HCT116 (cell line): Measurements from ENCODE around the gene GFRA3. TPM values are rescaled to one million over a fixed set of nuclear protein-coding genes. Genes with fewer than 3 reads are reported as not detected.

Source experiments
- ATAC-seq: fragments of 200-7000 bp; cut with Tn5 transposase; 2 replicates; pipeline ENCODE4 v1.9.1; 2020; ENCODE audit warnings: mild to moderate bottlenecking, moderate library complexity
- BruUV-seq: library from RNA; stranded (reverse); fragments of 400-500 nt; replicated peaks from 2 replicates; lab custom pipeline; 2021; lab: Mats Ljungman, UMichigan
- CTCF ChIA-PET: fragments of 300-600 bp; sonication (Branson Sonifier 250); formaldehyde crosslinking; loops from one replicate; lab custom pipeline; 2021; ENCODE audit warnings: antibody characterized with exemption; lab: Charles Lee
- POLR2A ChIA-PET: fragments of 300-600, 350-600 bp; sonication (Branson Sonifier 250); formaldehyde crosslinking; loops from one replicate; lab custom pipeline; 2021; ENCODE audit warnings: antibody characterized with exemption; lab: Charles Lee
- RAD21 ChIA-PET, 2 experiments: fragments of 300-600 bp; sonication (Branson Sonifier 250); formaldehyde crosslinking; loops; one replicate each; lab custom pipeline; 2023; ENCODE audit warnings: low total read pairs in 2 of 2; ENCODE audit not compliant: uncharacterized antibody in 2 of 2, unreplicated experiment in 2 of 2, low non-redundant PET in 1 of 2; lab: Charles Lee
- DNase-seq: peaks from one replicate; pipeline ENCODE4 v3.0.0-alpha.2; 2010; ENCODE audit warnings: low read depth, low spot score
- H2AFZ ChIP-seq: fragments of 200-600 bp; shearing (Covaris generic), sonication (generic); 2 replicates; pipeline ENCODE4 v1.6.1; 2017; ENCODE audit warnings: low read depth, mixed run types, mixed read lengths, antibody characterized with exemption, low read length; ENCODE audit not compliant: poor library complexity, severe bottlenecking
- H3K27ac ChIP-seq: 2 replicates; pipeline ENCODE4 v1.5.1; 2012; ENCODE audit warnings: low read depth, low read length
- H3K27me3 ChIP-seq: fragments of 200-600 bp; sonication (generic); 2 replicates; pipeline ENCODE4 v1.6.1; 2016; ENCODE audit warnings: mixed run types, low read length, mixed read lengths; ENCODE audit not compliant: insufficient read depth
- H3K36me3 ChIP-seq, 2 experiments: fragments of 200-500 bp in 1 of 2; fragments of 200-600 bp in 1 of 2; sonication (Bioruptor generic) in 1 of 2; sonication (generic) in 1 of 2; 2 replicates each; pipeline versions ENCODE4 v1.5.1 to v1.6.1; 2014 to 2016; ENCODE audit warnings: low read length in 2 of 2, inconsistent platforms in 1 of 2, mixed read lengths in 1 of 2, mixed run types in 1 of 2; ENCODE audit not compliant: insufficient read depth in 2 of 2, control insufficient read depth in 1 of 2
- H3K4me1 ChIP-seq, 2 experiments: fragments of 200-600 bp in 1 of 2; sonication (generic) in 1 of 2; 2 replicates each; pipeline versions ENCODE4 v1.5.1 to v1.6.1; 2012 to 2017; ENCODE audit warnings: low read length in 2 of 2, inconsistent platforms in 1 of 2, mild to moderate bottlenecking in 1 of 2, mixed read lengths in 1 of 2, mixed run types in 1 of 2, moderate library complexity in 1 of 2; ENCODE audit not compliant: insufficient read depth in 2 of 2, control insufficient read depth in 1 of 2
- H3K4me2 ChIP-seq: fragments of 200-600 bp; sonication (generic); 2 replicates; pipeline ENCODE4 v1.6.1; 2017; ENCODE audit warnings: mixed run types, low read length, mixed read lengths
- H3K4me3 ChIP-seq, 2 experiments: fragments of 200-600 bp in 1 of 2; sonication (generic) in 1 of 2; replicated peaks in 1 of 2; 2 replicates each; pipeline ENCODE4 v1.5.1; 2011 to 2016; ENCODE audit warnings: low read length in 2 of 2, control low read depth in 1 of 2, low read depth in 1 of 2, mild to moderate bottlenecking in 1 of 2, mixed read lengths in 1 of 2, mixed run types in 1 of 2
- H3K79me2 ChIP-seq: fragments of 200-600 bp; sonication (generic); 2 replicates; pipeline ENCODE4 v1.6.1; 2017; ENCODE audit warnings: mild to moderate bottlenecking, mixed run types, low read length, moderate library complexity, mixed read lengths; ENCODE audit not compliant: insufficient read depth
- H3K9ac ChIP-seq: fragments of 200-600 bp; sonication (generic); 2 replicates; pipeline ENCODE4 v1.6.1; 2016; ENCODE audit warnings: low read length, mixed read lengths
- H3K9me2 ChIP-seq: fragments of 200-600 bp; sonication (generic), shearing (Covaris generic); 2 replicates; pipeline ENCODE4 v1.6.1; 2017; ENCODE audit warnings: mixed run types, mild to moderate bottlenecking, moderate library complexity; ENCODE audit not compliant: insufficient read depth
- H3K9me3 ChIP-seq, 2 experiments: fragments of 200-500 bp in 1 of 2; fragments of 200-600 bp in 1 of 2; sonication (Bioruptor generic) in 1 of 2; sonication (generic) in 1 of 2; 2 replicates each; pipeline ENCODE4 v1.6.1; 2014 to 2017; ENCODE audit warnings: low read length in 2 of 2, mixed read lengths in 2 of 2, inconsistent platforms in 1 of 2, low read depth in 1 of 2, mild to moderate bottlenecking in 1 of 2, mixed run types in 1 of 2, moderate library complexity in 1 of 2; ENCODE audit not compliant: control insufficient read depth in 1 of 2, insufficient read depth in 1 of 2
- H4K20me1 ChIP-seq: fragments of 200-600 bp; sonication (generic), shearing (Covaris generic); 2 replicates; pipeline ENCODE4 v1.6.1; 2017; ENCODE audit warnings: mixed run types, mild to moderate bottlenecking, moderate library complexity; ENCODE audit not compliant: insufficient read depth
- CTCF ChIP-seq, 3 experiments: fragments of 200-600 bp in 1 of 3; sonication (generic) in 1 of 3; IDR thresholded peaks in 2 of 3; conservative IDR thresholded peaks in 1 of 3; 2 replicates each; pipeline ENCODE4 v1.5.1; 2012 to 2017; ENCODE audit warnings: low read depth in 2 of 3, low read length in 2 of 3, antibody characterized with exemption in 1 of 3, borderline replicate concordance in 1 of 3, control low read depth in 1 of 3, mild to moderate bottlenecking in 1 of 3, mixed read lengths in 1 of 3, mixed run types in 1 of 3, moderate library complexity in 1 of 3; ENCODE audit not compliant: insufficient read depth in 1 of 3
- EGR1 ChIP-seq: IDR thresholded peaks from 2 replicates; pipeline ENCODE4 v1.6.1; 2012; ENCODE audit warnings: low read depth
- ELF1 ChIP-seq: IDR thresholded peaks from 2 replicates; pipeline ENCODE4 v1.6.1; 2012; ENCODE audit warnings: low read depth, borderline replicate concordance
- EZH2 ChIP-seq: fragments of 200-600 bp; sonication (generic); IDR thresholded peaks from 2 replicates; pipeline ENCODE4 v1.6.1; 2017; ENCODE audit warnings: antibody characterized with exemption, mixed run types
- FOSL1 ChIP-seq: IDR thresholded peaks from 2 replicates; pipeline ENCODE4 v1.6.1; 2012; ENCODE audit warnings: low read depth
- POLR2A ChIP-seq: IDR thresholded peaks from 2 replicates; pipeline ENCODE4 v1.7.0; 2011; ENCODE audit warnings: borderline replicate concordance; ENCODE audit not compliant: insufficient read depth, insufficient read length; ENCODE audit errors: extremely low read depth
- POLR2AphosphoS5 ChIP-seq: IDR thresholded peaks from 2 replicates; pipeline ENCODE4 v1.6.1; 2011; ENCODE audit warnings: mild to moderate bottlenecking, low read depth, low read length, moderate library complexity
- RAD21 ChIP-seq: IDR thresholded peaks from 2 replicates; pipeline ENCODE4 v1.6.1; 2012; ENCODE audit warnings: low read depth, mild to moderate bottlenecking
- REST ChIP-seq: IDR thresholded peaks from 2 replicates; pipeline ENCODE4 v1.6.1; 2012; ENCODE audit warnings: low read depth
- SIN3A ChIP-seq: IDR thresholded peaks from 2 replicates; pipeline ENCODE4 v1.6.1; 2012; ENCODE audit warnings: low read depth
- SP1 ChIP-seq: IDR thresholded peaks from 2 replicates; pipeline ENCODE4 v1.6.1; 2012; ENCODE audit warnings: low read depth
- SRF ChIP-seq: IDR thresholded peaks from 2 replicates; pipeline ENCODE4 v1.6.1; 2012; ENCODE audit warnings: low read depth
- TCF7L2 ChIP-seq: IDR thresholded peaks from 2 replicates; pipeline ENCODE4 v1.7.0; 2011; ENCODE audit warnings: borderline replicate concordance, inconsistent platforms; ENCODE audit not compliant: insufficient read depth, insufficient read length; ENCODE audit errors: extremely low read depth
- ZBTB33 ChIP-seq: IDR thresholded peaks from 2 replicates; pipeline ENCODE4 v1.6.1; 2011; ENCODE audit warnings: mild to moderate bottlenecking, low read length, moderate library complexity; ENCODE audit not compliant: insufficient replicate concordance; ENCODE audit errors: extremely low read depth
- ZFX ChIP-seq: fragments of 450-650 bp; IDR thresholded peaks from 2 replicates; pipeline ENCODE4 v1.6.1; 2017
- intact Hi-C: fragments of 100-400 bp; cut with micrococcal nuclease; formaldehyde crosslinking; loops from 2 replicates; pipeline ENCODE4 v1.10.0; 2022
- total RNA-seq: library from RNA; stranded (reverse); gene quantifications from one replicate; pipeline ENCODE4 v1.2.1, GENCODE V29; 2021; ENCODE audit not compliant: unreplicated experiment

The GFRA3 gene
- total RNA-seq, 1 experiment from 2014 or later: not detected

GRCh38 chr5:138263581-138263980 is 10.8 kb downstream of the GFRA3 start:
- Histone ChIP-seq H3K9me2 (no peaks in the 10 kb centered on the region), H3K9me3 (no peaks in the 10 kb centered on the region), H3K36me3 (no peaks in the 10 kb centered on the region), H2AFZ (no peak overlapping the region), H3K27ac (no peak overlapping the region), H3K4me2 (no peak overlapping the region), H3K4me3 (no peak overlapping the region), H3K4me1 (no peaks in the 10 kb centered on the region), H3K79me2 (no peaks in the 10 kb centered on the region), H3K9ac (no peak overlapping the region), H4K20me1 (no peaks in the 10 kb centered on the region), H3K27me3 (no peaks in the 10 kb centered on the region)
- DNase-seq (no peak), ATAC-seq (no peak)
- POLR2A ChIA-PET: no interaction called here
- TF ChIP-seq ZBTB33 (no peak), POLR2AphosphoS5 (no peak), EZH2 (no peak), SRF (no peak), CTCF (IDR thresholded peaks at IDR 0.05 in 2 of 3, conservative IDR thresholded peaks at IDR 0.05 in 1 of 3; ENCODE audit: borderline replicate concordance in 1 of 3, insufficient read depth in 1 of 3, low read depth in 2 of 3, low read length in 2 of 3) (no peak), ELF1 (no peak), POLR2A (no peak), SIN3A (no peak), EGR1 (no peak), FOSL1 (no peak), RAD21 (no peak), SP1 (no peak), TCF7L2 (no peak), REST (no peak), ZFX (no peak)
- CTCF ChIA-PET: no interaction called here
- BruUV-seq: no TSS peak
- RAD21 ChIA-PET: no interaction called here
- intact Hi-C loops: no loop called here
